K562 (cell line): ENCODE data around the gene GRM5. TPM values are rescaled to one million over a fixed set of nuclear protein-coding genes. Genes with fewer than 3 reads are reported as not detected.

Source experiments
- ATAC-seq: fragments of 200-7000 bp; cut with Tn5 transposase; 3 replicates; pipeline ENCODE4 v1.9.1; 2020; ENCODE audit warnings: moderate library complexity
- BruUV-seq: library from RNA; stranded (reverse); fragments of 400-500 nt; replicated peaks from 2 replicates; lab custom pipeline; 2021; lab: Mats Ljungman, UMichigan
- CTCF ChIA-PET: fragments of 300-600 bp; formaldehyde crosslinking; extraction: SDS; loops from one replicate; lab custom pipeline; 2021; ENCODE audit warnings: low intra/inter-chr PET ratio; lab: Yijun Ruan, JAX
- POLR2A ChIA-PET: fragments of 300-600, 350-650 bp; sonication (Branson Sonifier 250); formaldehyde crosslinking; extraction: SDS; loops from one replicate; lab custom pipeline; 2021; ENCODE audit warnings: antibody characterized with exemption, inconsistent platforms; lab: Yijun Ruan, JAX
- DNase-seq, 4 experiments: peaks; one replicate each; pipeline versions ENCODE4 v3.0.0 to v3.0.0-alpha.2; 2011 to 2018; ENCODE audit warnings: low spot score in 3 of 4, mixed read lengths in 3 of 4; ENCODE audit errors: extremely low read depth in 1 of 4
- FAIRE-seq: peaks from 2 replicates; lab custom pipeline; 2011; peaks lifted over from hg19 to GRCh38; lab: Jason Lieb, UNC
- H2AFZ ChIP-seq: 2 replicates; pipeline ENCODE4 v1.6.0; 2011; ENCODE audit warnings: low read depth, low read length, control low read depth, inconsistent platforms
- H3K27ac ChIP-seq: fragments of 200-600 bp; 3 replicates; pipeline ENCODE4 v1.8.0; 2011; ENCODE audit warnings: low read depth, mild to moderate bottlenecking, control low read depth, inconsistent platforms, low read length, moderate library complexity, mixed read lengths; ENCODE audit errors: extremely low read depth
- H3K27me3 ChIP-seq, 2 experiments: fragments of 300-600 bp in 1 of 2; 2 replicates in 1 of 2; 3 replicates in 1 of 2; pipeline versions ENCODE4 v1.6.0 to v1.8.0; 2011; ENCODE audit warnings: inconsistent platforms in 2 of 2, low read length in 2 of 2, mild to moderate bottlenecking in 1 of 2, mixed read lengths in 1 of 2, moderate library complexity in 1 of 2; ENCODE audit not compliant: control insufficient read depth in 2 of 2, insufficient read depth in 2 of 2
- H3K36me3 ChIP-seq: fragments of 300-600 bp; 3 replicates; pipeline ENCODE4 v1.8.0; 2011; ENCODE audit warnings: mild to moderate bottlenecking, low read length, inconsistent platforms; ENCODE audit not compliant: control insufficient read depth, insufficient read depth
- H3K4me1 ChIP-seq, 2 experiments: fragments of 200-600 bp in 1 of 2; replicated peaks in 1 of 2; 2 replicates in 1 of 2; 3 replicates in 1 of 2; pipeline versions ENCODE4 v1.5.1 to v1.8.0; 2011; ENCODE audit warnings: inconsistent platforms in 2 of 2, low read length in 2 of 2, mild to moderate bottlenecking in 1 of 2, mixed read lengths in 1 of 2, moderate library complexity in 1 of 2; ENCODE audit not compliant: control insufficient read depth in 2 of 2, insufficient read depth in 2 of 2
- H3K4me2 ChIP-seq: 2 replicates; pipeline ENCODE4 v1.6.1; 2011; ENCODE audit warnings: low read length, control low read depth, inconsistent platforms, mixed read lengths; ENCODE audit not compliant: insufficient read depth
- H3K4me3 ChIP-seq: fragments of 200-600 bp; sonication (generic), shearing (Covaris generic); 2 replicates; pipeline ENCODE4 v1.5.1; 2016; ENCODE audit warnings: control low read depth, inconsistent platforms
- H3K79me2 ChIP-seq: fragments of 200-600 bp; 3 replicates; pipeline ENCODE4 v1.8.0; 2011; ENCODE audit warnings: low read length, inconsistent platforms; ENCODE audit not compliant: control insufficient read depth, insufficient read depth
- H3K9ac ChIP-seq, 2 experiments: 2 replicates each; pipeline versions ENCODE4 v1.6.0 to v1.6.1; 2011; ENCODE audit warnings: low read depth in 2 of 2, low read length in 2 of 2, control low read depth in 1 of 2, inconsistent platforms in 1 of 2, mild to moderate bottlenecking in 1 of 2, mixed read lengths in 1 of 2; ENCODE audit not compliant: insufficient read depth in 1 of 2
- H3K9me1 ChIP-seq: one replicate; pipeline ENCODE4 v1.6.0; 2011; ENCODE audit warnings: inconsistent platforms, mild to moderate bottlenecking, low read length, moderate library complexity; ENCODE audit not compliant: control insufficient read depth, insufficient read depth
- H3K9me3 ChIP-seq: replicated peaks from 2 replicates; pipeline ENCODE4 v1.5.1; 2011; ENCODE audit warnings: low read depth, low read length, inconsistent platforms; ENCODE audit not compliant: control insufficient read depth, insufficient read depth
- H4K20me1 ChIP-seq: replicated peaks from 2 replicates; pipeline ENCODE4 v1.6.1; 2011; ENCODE audit warnings: low read length, inconsistent platforms, mixed read lengths; ENCODE audit not compliant: control insufficient read depth, insufficient read depth
- ARID1B ChIP-seq: fragments of 450-650 bp; IDR thresholded peaks from 2 replicates; pipeline ENCODE4 v1.6.1; 2016; ENCODE audit warnings: antibody characterized with exemption, mild to moderate bottlenecking, inconsistent platforms
- ATF1 ChIP-seq, 2 experiments: fragments of 450-650 bp in 1 of 2; IDR thresholded peaks; 2 replicates each; pipeline ENCODE4 v1.6.1; 2016; ENCODE audit warnings: missing compliant biosample characterization in 1 of 2, missing genetic modification characterization in 1 of 2
- BHLHE40 ChIP-seq: IDR thresholded peaks from 2 replicates; pipeline ENCODE4 v1.6.1; 2011; ENCODE audit warnings: low read length, improper control_type of control experiment
- EWSR1 ChIP-seq: fragments of 450-650 bp; IDR thresholded peaks from 2 replicates; pipeline ENCODE4 v1.6.1; 2018; ENCODE audit warnings: borderline replicate concordance, mild to moderate bottlenecking, low read depth, moderate library complexity; ENCODE audit not compliant: partially characterized antibody
- FOXK1 ChIP-seq: sonication (generic); formaldehyde crosslinking; IDR thresholded peaks from 2 replicates; pipeline ENCODE4 v1.8.0; 2022; ENCODE audit warnings: missing genetic modification reagents, mild to moderate bottlenecking, borderline replicate concordance
- FOXK2 ChIP-seq, 2 experiments: fragments of 450-650 bp; IDR thresholded peaks in 1 of 2; conservative IDR thresholded peaks in 1 of 2; 2 replicates each; pipeline ENCODE4 v1.6.1; 2016; ENCODE audit warnings: low read depth in 2 of 2, mild to moderate bottlenecking in 1 of 2
- FOXM1 ChIP-seq, 2 experiments: fragments of 450-650 bp in 1 of 2; sonication (generic) in 1 of 2; formaldehyde crosslinking in 1 of 2; IDR thresholded peaks; 2 replicates each; pipeline versions ENCODE4 v1.6.1 to v1.9.0; 2017 to 2022; ENCODE audit warnings: low read depth in 2 of 2, mild to moderate bottlenecking in 2 of 2, missing genetic modification reagents in 1 of 2, moderate library complexity in 1 of 2
- HMG20B ChIP-seq: fragments of 250-450 bp; sonication (Bioruptor Pico); IDR thresholded peaks from 2 replicates; pipeline ENCODE4 v1.5.0; 2021; ENCODE audit warnings: mild to moderate bottlenecking
- KAT8 ChIP-seq: fragments of 450-650 bp; IDR thresholded peaks from 2 replicates; pipeline ENCODE4 v1.6.1; 2016; ENCODE audit warnings: low read depth, mild to moderate bottlenecking
- NR1H2 ChIP-seq: sonication (generic); formaldehyde crosslinking; IDR thresholded peaks from 2 replicates; pipeline ENCODE4 v1.4.0; 2020; ENCODE audit warnings: mild to moderate bottlenecking, missing genetic modification reagents
- POLR2AphosphoS2 ChIP-seq: IDR thresholded peaks from 2 replicates; pipeline ENCODE4 v1.6.1; 2012; ENCODE audit warnings: low read length, improper control_type of control experiment
- POLR3A ChIP-seq: IDR thresholded peaks from 2 replicates; pipeline ENCODE4 v1.6.1; 2011; ENCODE audit warnings: borderline replicate concordance, mild to moderate bottlenecking, moderate library complexity; ENCODE audit not compliant: insufficient read length, insufficient read depth; ENCODE audit errors: extremely low read depth
- SAFB2 ChIP-seq: fragments of 200-400 bp; formaldehyde crosslinking; IDR thresholded peaks from 2 replicates; pipeline ENCODE4 v1.6.1; 2018; ENCODE audit warnings: borderline replicate concordance, low read length, low read depth, moderate library complexity; ENCODE audit not compliant: severe bottlenecking
- SIX5 ChIP-seq, 2 experiments: IDR thresholded peaks; 2 replicates each; pipeline ENCODE4 v1.6.1; 2011; ENCODE audit warnings: low read length in 2 of 2, borderline replicate concordance in 1 of 2, low read depth in 1 of 2, mild to moderate bottlenecking in 1 of 2, moderate library complexity in 1 of 2; ENCODE audit not compliant: insufficient read depth in 1 of 2
- ZNF408 ChIP-seq: fragments of 250-450 bp; sonication (Bioruptor Pico); IDR thresholded peaks from 2 replicates; pipeline ENCODE4 v1.4.0; 2020; ENCODE audit warnings: low read depth, mild to moderate bottlenecking, moderate library complexity
- ZNF584 ChIP-seq: fragments of 200-800 bp; sonication (Bioruptor generic); IDR thresholded peaks from 2 replicates; pipeline ENCODE4 v1.6.1; 2016; ENCODE audit warnings: low read depth, mild to moderate bottlenecking, missing genetic modification characterization, missing compliant biosample characterization
- WGBS: fragments of 100-300 bp; shearing (Covaris generic); methylation state at CpG from one replicate; pipeline ENCODE4 v1.1.6; 2016; ENCODE audit warnings: low coverage, mixed read lengths; ENCODE audit not compliant: insufficient coverage; ENCODE audit errors: missing lambda C conversion rate; 5-methylcytosine and 5-hydroxymethylcytosine counted together
- in situ Hi-C: fragments of 300-500 bp; cut with MboI; formaldehyde crosslinking; loops from 4 replicates; pipeline ENCODE4 v1.15.0; 2018; ENCODE audit warnings: inconsistent platforms, mixed read lengths
- intact Hi-C: fragments of 100-400 bp; cut with micrococcal nuclease; formaldehyde crosslinking; loops from 2 replicates; pipeline ENCODE4 v1.14.2; 2022
- polyA plus RNA-seq, 8 experiments: library from polyadenylated mRNA; depleted of rRNA in 4 of 8; stranded (reverse) in 5 of 8; unstranded in 3 of 8; fragments of >200 nt; fragmentation: Nextera tagmentation in 2 of 8; fragmentation: Illumina TruSeq in 1 of 8; extraction: Ambion mirVana in 2 of 8; extraction: Trizol in 1 of 8; gene quantifications; 2 replicates each; pipeline versions ENCODE4 v1.2.1 to v1.2.3, GENCODE V29; 2011 to 2014; ENCODE audit warnings: inconsistent platforms in 1 of 8, missing spikeins in 1 of 8
- total RNA-seq, 7 experiments: library from RNA; depleted of rRNA in 6 of 7; stranded (reverse); fragments of >200 nt in 6 of 7; fragmentation: Illumina TruSeq in 2 of 7; extraction: Trizol in 2 of 7; gene quantifications; 2 replicates each; pipeline versions ENCODE4 v1.2.1 to v1.2.3, GENCODE V29; 2011 to 2021; ENCODE audit warnings: low replicate concordance in 1 of 7
- TF ChIP-seq, protein P1 (sequence below): fragments of 250-450 bp; sonication (Bioruptor Pico); IDR thresholded peaks from 2 replicates; pipeline ENCODE4 v1.5.0; 2020; ENCODE audit warnings: mild to moderate bottlenecking
- TF ChIP-seq, protein P2 (sequence below): fragments of 450-650 bp; IDR thresholded peaks from 2 replicates; pipeline ENCODE4 v1.6.1; 2017; ENCODE audit warnings: antibody characterized with exemption

Gene GRM5
- total and polyA plus RNA-seq, 9 of the 15 experiments (the other 6 are each of a cell fraction or from before 2014, with no cell fraction given), result not detected

DNA sequence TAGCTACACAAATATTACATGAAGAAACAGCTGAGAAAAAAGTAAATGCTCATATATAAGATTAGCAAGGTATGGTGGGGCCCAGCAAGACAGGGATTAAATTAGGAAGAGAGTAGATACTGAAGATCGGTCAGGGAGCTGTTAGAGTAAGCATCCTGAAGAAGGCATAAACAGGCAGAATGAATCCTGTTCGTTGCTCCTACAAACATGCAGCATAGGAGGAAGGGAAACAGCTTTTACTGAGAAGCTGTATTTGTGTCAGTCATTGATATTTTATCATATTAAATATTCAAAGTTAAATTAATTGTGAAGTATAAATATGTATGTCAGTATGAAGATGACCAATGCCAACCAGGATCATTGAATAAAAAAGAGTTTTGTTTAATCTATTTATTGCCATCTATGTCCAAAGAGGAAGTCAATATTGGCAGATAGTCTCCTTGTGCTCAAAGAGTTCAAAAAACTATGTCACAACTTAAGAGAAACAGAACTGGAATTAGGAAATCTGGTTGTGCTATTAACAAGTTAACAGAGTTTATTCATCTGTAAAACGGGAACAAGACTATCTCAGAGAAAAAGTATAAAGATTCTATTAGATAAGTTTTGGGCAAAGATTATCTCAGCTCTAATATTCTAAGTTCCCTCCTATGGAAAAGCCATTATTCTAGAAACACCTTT is 255.2 kb downstream of the GRM5 start:
- CTCF ChIA-PET, result no interaction called here
- no peak overlapping the region for H2AFZ ChIP-seq
- H3K4me2 ChIP-seq, result no peak overlapping the region
- intact Hi-C loops, result no loop called here
- H3K9ac ChIP-seq, result no peak overlapping the region
- TF ChIP-seq, protein P1, sequence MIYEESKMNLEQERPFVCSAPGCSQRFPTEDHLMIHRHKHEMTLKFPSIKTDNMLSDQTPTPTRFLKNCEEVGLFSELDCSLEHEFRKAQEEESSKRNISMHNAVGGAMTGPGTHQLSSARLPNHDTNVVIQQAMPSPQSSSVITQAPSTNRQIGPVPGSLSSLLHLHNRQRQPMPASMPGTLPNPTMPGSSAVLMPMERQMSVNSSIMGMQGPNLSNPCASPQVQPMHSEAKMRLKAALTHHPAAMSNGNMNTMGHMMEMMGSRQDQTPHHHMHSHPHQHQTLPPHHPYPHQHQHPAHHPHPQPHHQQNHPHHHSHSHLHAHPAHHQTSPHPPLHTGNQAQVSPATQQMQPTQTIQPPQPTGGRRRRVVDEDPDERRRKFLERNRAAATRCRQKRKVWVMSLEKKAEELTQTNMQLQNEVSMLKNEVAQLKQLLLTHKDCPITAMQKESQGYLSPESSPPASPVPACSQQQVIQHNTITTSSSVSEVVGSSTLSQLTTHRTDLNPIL, result no peak
- TF ChIP-seq FOXK2 (conservative IDR thresholded peaks at IDR 0.05 in 1 of 2, IDR thresholded peaks at IDR 0.05 in 1 of 2; ENCODE audit: low read depth in 2 of 2), result no peak
- no peak for TF ChIP-seq KAT8
- no peak for TF ChIP-seq HMG20B (CRISPR knock-in tag)
- TF ChIP-seq POLR2AphosphoS2, result no peak
- no peak for TF ChIP-seq ZNF584 (CRISPR knock-in tag)
- TF ChIP-seq FOXK1 (CRISPR knock-in tag), result no peak
- no peak for TF ChIP-seq EWSR1
- no peak for TF ChIP-seq SIX5 (IDR thresholded peaks at IDR 0.05; ENCODE audit: borderline replicate concordance in 1 of 2, insufficient read depth in 1 of 2, low read depth in 1 of 2, low read length in 2 of 2)
- TF ChIP-seq ZNF408 (CRISPR knock-in tag), result no peak
- no peak for TF ChIP-seq BHLHE40
- TF ChIP-seq, protein P2, sequence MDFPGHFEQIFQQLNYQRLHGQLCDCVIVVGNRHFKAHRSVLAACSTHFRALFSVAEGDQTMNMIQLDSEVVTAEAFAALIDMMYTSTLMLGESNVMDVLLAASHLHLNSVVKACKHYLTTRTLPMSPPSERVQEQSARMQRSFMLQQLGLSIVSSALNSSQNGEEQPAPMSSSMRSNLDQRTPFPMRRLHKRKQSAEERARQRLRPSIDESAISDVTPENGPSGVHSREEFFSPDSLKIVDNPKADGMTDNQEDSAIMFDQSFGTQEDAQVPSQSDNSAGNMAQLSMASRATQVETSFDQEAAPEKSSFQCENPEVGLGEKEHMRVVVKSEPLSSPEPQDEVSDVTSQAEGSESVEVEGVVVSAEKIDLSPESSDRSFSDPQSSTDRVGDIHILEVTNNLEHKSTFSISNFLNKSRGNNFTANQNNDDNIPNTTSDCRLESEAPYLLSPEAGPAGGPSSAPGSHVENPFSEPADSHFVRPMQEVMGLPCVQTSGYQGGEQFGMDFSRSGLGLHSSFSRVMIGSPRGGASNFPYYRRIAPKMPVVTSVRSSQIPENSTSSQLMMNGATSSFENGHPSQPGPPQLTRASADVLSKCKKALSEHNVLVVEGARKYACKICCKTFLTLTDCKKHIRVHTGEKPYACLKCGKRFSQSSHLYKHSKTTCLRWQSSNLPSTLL, result no peak
- no peak for TF ChIP-seq FOXM1 (IDR thresholded peaks at IDR 0.05; ENCODE audit: low read depth)
- no peak for TF ChIP-seq FOXM1 (CRISPR knock-in tag; IDR thresholded peaks at IDR 0.05; ENCODE audit: low read depth)
- no peak for TF ChIP-seq POLR3A
- TF ChIP-seq ARID1B, result no peak
- TF ChIP-seq SAFB2, result no peak
- no peak for TF ChIP-seq ATF1 (CRISPR knock-in tag; IDR thresholded peaks at IDR 0.05)
- TF ChIP-seq ATF1 (tag; IDR thresholded peaks at IDR 0.05), result no peak
- no peak for TF ChIP-seq NR1H2 (CRISPR knock-in tag)
- TF ChIP-seq, all 486 proteins: peak for 0
- H4K20me1 ChIP-seq, result no peaks in the 10 kb centered on the region
- H3K36me3 ChIP-seq, result no peaks in the 10 kb centered on the region
- ATAC-seq (no peak), FAIRE-seq (no peak), DNase-seq (no peak)
- no peak overlapping the region for H3K4me3 ChIP-seq
- no peaks in the 10 kb centered on the region for H3K27me3 ChIP-seq
- POLR2A ChIA-PET, result no interaction called here
- no peaks in the 10 kb centered on the region for H3K9me1 ChIP-seq
- no peaks in the 10 kb centered on the region; the same call in 1 of the 2 replicates for H3K9me3 ChIP-seq
- 0% methylated on average over 3 of the region's 3 CpGs for WGBS
- in situ Hi-C loops, result no loop called here
- BruUV-seq, result no TSS peak
- no peaks in the 10 kb centered on the region for H3K4me1 ChIP-seq
- no peaks in the 10 kb centered on the region for H3K79me2 ChIP-seq
- H3K27ac ChIP-seq, result no peak overlapping the region
